A673 (cell line): ENCODE results near the gene PLCB4. TPM values are rescaled to one million over a fixed set of nuclear protein-coding genes. Genes with fewer than 3 reads are reported as not detected.

Experiments used
- BruUV-seq: library from RNA; stranded (reverse); fragments of 400-500 nt; replicated peaks from 2 replicates; lab custom pipeline; 2021; lab: Mats Ljungman, UMichigan
- CTCF ChIA-PET: fragments of 300-600 bp; sonication (Branson Sonifier 250); formaldehyde crosslinking; loops from one replicate; lab custom pipeline; 2022; ENCODE audit warnings: antibody characterized with exemption; lab: Charles Lee
- POLR2A ChIA-PET: fragments of 300-600 bp; sonication (Branson Sonifier 250); formaldehyde crosslinking; loops from one replicate; lab custom pipeline; 2022; ENCODE audit warnings: antibody characterized with exemption; ENCODE audit not compliant: low non-redundant PET; lab: Charles Lee
- DNase-seq: peaks from one replicate; pipeline ENCODE4 v3.0.0-alpha.2; 2015; ENCODE audit warnings: low spot score
- H3K27ac ChIP-seq: fragments of 200-600 bp; sonication (generic); 2 replicates; pipeline ENCODE4 v1.5.1; 2016; ENCODE audit warnings: mixed run types, low read depth, mild to moderate bottlenecking, mixed read lengths, antibody characterized with exemption, low read length; ENCODE audit not compliant: poor library complexity, severe bottlenecking
- H3K27me3 ChIP-seq: fragments of 200-600 bp; sonication (generic); replicated peaks from 2 replicates; pipeline ENCODE4 v1.6.1; 2017; ENCODE audit warnings: mixed run types, low read depth, mild to moderate bottlenecking, mixed read lengths, antibody characterized with exemption, low read length; ENCODE audit not compliant: insufficient read depth, poor library complexity
- H3K36me3 ChIP-seq: fragments of 200-600 bp; sonication (generic); 2 replicates; pipeline ENCODE4 v1.6.1; 2016; ENCODE audit warnings: mixed run types, mild to moderate bottlenecking, mixed read lengths, antibody characterized with exemption, low read length; ENCODE audit not compliant: insufficient read depth, poor library complexity, severe bottlenecking
- H3K4me1 ChIP-seq: fragments of 200-600 bp; sonication (generic); 2 replicates; pipeline ENCODE4 v1.6.1; 2017; ENCODE audit warnings: mixed run types, mild to moderate bottlenecking, mixed read lengths, antibody characterized with exemption, low read length; ENCODE audit not compliant: insufficient read depth, poor library complexity, severe bottlenecking
- H3K4me3 ChIP-seq: fragments of 200-600 bp; sonication (generic); 2 replicates; pipeline ENCODE4 v1.5.1; 2016; ENCODE audit warnings: low read depth, mixed run types, mild to moderate bottlenecking, mixed read lengths, low read length; ENCODE audit not compliant: poor library complexity, severe bottlenecking
- H3K9me3 ChIP-seq: fragments of 200-600 bp; sonication (generic); 2 replicates; pipeline ENCODE4 v1.6.1; 2016; ENCODE audit warnings: mixed run types, low read depth, mild to moderate bottlenecking, mixed read lengths, antibody characterized with exemption, low read length; ENCODE audit not compliant: poor library complexity, severe bottlenecking
- CTCF ChIP-seq: fragments of 300-800, 200-600 bp; sonication (generic); conservative IDR thresholded peaks from 2 replicates; pipeline ENCODE4 v1.5.1; 2017; ENCODE audit warnings: low read depth, mild to moderate bottlenecking, antibody characterized with exemption, low read length, moderate library complexity, mixed read lengths
- EZH2 ChIP-seq: fragments of 200-600 bp; sonication (generic); IDR thresholded peaks from 2 replicates; pipeline ENCODE4 v1.6.1; 2017; ENCODE audit warnings: borderline replicate concordance, low read depth, mild to moderate bottlenecking, mixed read lengths, antibody characterized with exemption, low read length; ENCODE audit not compliant: poor library complexity, severe bottlenecking
- intact Hi-C: fragments of 100-400 bp; cut with micrococcal nuclease; formaldehyde crosslinking; loops from one replicate; pipeline ENCODE4 v1.10.0; 2022; ENCODE audit not compliant: unreplicated experiment
- total RNA-seq: library from RNA; stranded (reverse); gene quantifications from 2 replicates; pipeline ENCODE4 v1.2.3, GENCODE V29; 2021

The PLCB4 gene
- total RNA-seq, 1 experiment from 2014 or later = 6.2 TPM

- no peak for DNase-seq
- Histone ChIP-seq H3K4me1 (peaks cover 9% of the 10 kb centered on the region), H3K9me3 (no peaks in the 10 kb centered on the region), H3K36me3 (no peaks in the 10 kb centered on the region), H3K4me3 (no peak overlapping the region), H3K27me3 (no peaks in the 10 kb centered on the region), H3K27ac (no peak overlapping the region)
- TF ChIP-seq EZH2 (no peak), CTCF (no peak)
- POLR2A ChIA-PET = no interaction called here
- CTCF ChIA-PET = no interaction called here
- intact Hi-C loops = loop anchor here (5.0 kb wide), 1 partner anchor 428 kb away; no protein-coding TSS in a partner anchor
- BruUV-seq = no TSS peak
Measured at GRCh38 chr20:9279918-9280401, 211.1 kb downstream of the PLCB4 start.

GRCh38 chr20:9280666-9281065 is 211.8 kb downstream of the PLCB4 start:
- intact Hi-C loops = loop anchor here (5.0 kb wide), 1 partner anchor 428 kb away; no protein-coding TSS in a partner anchor
- BruUV-seq = no TSS peak
- H3K36me3 ChIP-seq = no peaks in the 10 kb centered on the region
- ChIA-PET CTCF (no interaction called here), POLR2A (no interaction called here)
- TF ChIP-seq EZH2 (no peak), CTCF (no peak)
- no peaks in the 10 kb centered on the region for H3K27me3 ChIP-seq
- no peak overlapping the region for H3K27ac ChIP-seq
- peaks cover 9% of the 10 kb centered on the region for H3K4me1 ChIP-seq
- no peaks in the 10 kb centered on the region for H3K9me3 ChIP-seq
- no peak overlapping the region for H3K4me3 ChIP-seq
- DNase-seq = peak; percentile 33

GRCh38 chr20:9281803-9282202 is 212.9 kb downstream of the PLCB4 start:
- Histone ChIP-seq H3K4me3 (no peak overlapping the region), H3K9me3 (no peaks in the 10 kb centered on the region), H3K36me3 (no peaks in the 10 kb centered on the region), H3K27me3 (no peaks in the 10 kb centered on the region), H3K4me1 (peaks cover 9% of the 10 kb centered on the region), H3K27ac (no peak overlapping the region)
- ChIA-PET POLR2A (no interaction called here), CTCF (no interaction called here)
- no TSS peak for BruUV-seq
- TF ChIP-seq CTCF (no peak), EZH2 (no peak)
- intact Hi-C loops = loop anchor here (5.0 kb wide), 1 partner anchor 430 kb away; no protein-coding TSS in a partner anchor
- no peak for DNase-seq
